ENCODE measurements around the gene ABCC5.
A peak's percentile ranks its signal among the peaks of the same experiment; 100 is the strongest.

ABCC5 gene

GRCh38 chr3:183918178-183918577, 99.5 kb downstream of the ABCC5 start:
- no peak for DNase-seq

- DNase-seq, result no peak
Measured at GRCh38 chr3:183917776-183918175, 99.9 kb downstream of the ABCC5 start.

- DNase-seq, result no peak
Measured at GRCh38 chr3:183914856-183915255, 102.8 kb downstream of the ABCC5 start.

- DNase-seq, result no peak
Measured at GRCh38 chr3:183913580-183913920, 104.1 kb downstream of the ABCC5 start.

GRCh38 chr3:183912895-183913579, 104.6 kb downstream of the ABCC5 start:
- DNase-seq, result no peak

GRCh38 chr3:183911763-183912506, 105.7 kb downstream of the ABCC5 start:
- no peak for DNase-seq

- DNase-seq, result no peak
Measured at GRCh38 chr3:183911087-183911486, 106.6 kb downstream of the ABCC5 start.

- no peak for DNase-seq
Measured at GRCh38 chr3:183909030-183909600, 108.6 kb downstream of the ABCC5 start.

GRCh38 chr3:183907911-183908331, 109.8 kb downstream of the ABCC5 start:
- DNase-seq, result no peak

- DNase-seq, result no peak
Measured at GRCh38 chr3:183907176-183907575, 110.5 kb downstream of the ABCC5 start.

- DNase-seq, result no peak
Measured at GRCh38 chr3:183906234-183906921, 111.3 kb downstream of the ABCC5 start.

GRCh38 chr3:183904833-183905780, 112.6 kb downstream of the ABCC5 start:
- DNase-seq, result no peak

GRCh38 chr3:183898028-183898431, 119.7 kb downstream of the ABCC5 start:
- no peak for DNase-seq

GRCh38 chr3:183897606-183898005, 120.1 kb downstream of the ABCC5 start:
- DNase-seq, result no peak

- no peak for DNase-seq
Measured at GRCh38 chr3:183896610-183897009, 121.1 kb downstream of the ABCC5 start.

GRCh38 chr3:183896184-183896583, 121.5 kb downstream of the ABCC5 start:
- no peak for DNase-seq

- no peak for DNase-seq
Measured at GRCh38 chr3:183895774-183896173, 121.9 kb downstream of the ABCC5 start.

GRCh38 chr3:183895296-183895695, 122.4 kb downstream of the ABCC5 start:
- peak; percentile 16 for DNase-seq

GRCh38 chr3:183892610-183893214, 125.0 kb downstream of the ABCC5 start:
- DNase-seq, result no peak

GRCh38 chr3:183885766-183886165, 131.9 kb downstream of the ABCC5 start:
- no peak for DNase-seq

GRCh38 chr3:183884427-183885296, 133.0 kb downstream of the ABCC5 start, which contains the start of gene PARL:
Gene PARL (minus strand): TSS chr3:183884880. CDS start chr3:183884846, 34 bp downstream.
- DNase-seq, result peak; percentile 96
